Stimulated activated naive CD4-positive, alpha-beta T cell treated with Interleukin-2 at 50 U/mL for 16 hours (primary cell): ENCODE data around the gene SMIM10.
"Not testable (repeated sequence)": the region's sequence is repeated elsewhere in the genome, so short reads cannot be mapped to it uniquely, and the experiment has no call there.

Source experiments
- DNase-seq: peaks from one replicate; lab custom pipeline; 2025; lab: John Stamatoyannopoulos, UW

The SMIM10 gene

DNA sequence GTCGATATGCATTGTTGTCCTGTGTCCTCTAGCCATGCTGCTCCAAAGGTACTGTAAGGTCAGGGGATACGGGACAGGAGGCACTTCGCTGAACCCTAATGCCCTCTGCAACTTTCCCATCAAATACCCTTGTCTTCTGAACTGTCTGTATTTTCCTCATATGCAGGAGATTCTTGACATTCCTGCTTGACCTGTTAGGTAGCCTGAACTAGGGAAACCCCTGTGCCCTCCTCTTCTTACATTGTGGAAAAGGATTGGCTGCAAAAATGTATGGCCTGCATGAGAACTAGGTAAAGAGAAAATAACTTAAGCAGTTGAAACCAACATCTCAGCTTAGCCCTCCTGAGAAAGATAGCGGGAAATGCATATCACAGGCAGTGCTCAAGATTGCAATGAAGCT, 20.1 kb downstream of the SMIM10 start:
- DNase-seq, result no peak

DNA sequence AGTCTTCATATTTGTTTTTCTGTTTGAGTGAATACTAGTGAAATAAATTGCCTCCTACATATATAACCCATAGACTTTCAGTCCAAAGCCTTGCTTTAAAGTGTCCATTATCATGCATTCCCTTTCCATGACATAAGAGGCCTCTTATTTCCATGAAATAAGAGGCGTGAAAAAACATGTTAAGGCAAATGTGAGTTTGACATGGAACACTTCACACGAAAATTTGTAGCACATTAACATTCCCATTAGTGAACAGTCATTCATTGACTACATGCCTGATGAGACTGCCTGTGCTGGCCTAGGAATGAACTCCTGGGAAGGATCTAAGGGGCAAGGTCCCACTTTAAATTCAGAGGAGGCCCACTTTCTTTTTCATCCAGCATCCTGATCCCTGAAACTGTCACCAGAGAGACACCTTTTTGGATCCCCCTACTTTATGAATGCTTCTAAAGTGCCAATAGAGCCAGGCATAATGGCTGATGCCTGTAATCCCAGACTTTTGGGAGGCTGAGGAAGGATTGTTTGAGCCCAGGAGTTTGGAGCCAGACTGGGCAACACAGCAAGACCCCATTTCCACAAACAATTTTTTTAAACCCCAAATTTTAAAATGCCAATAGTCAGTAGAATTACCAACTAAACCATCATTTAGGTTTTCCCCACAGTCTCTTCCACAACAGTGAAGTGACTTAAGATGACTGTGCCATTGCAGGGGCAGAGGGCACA, 24.9 kb downstream of the SMIM10 start:
- no peak for DNase-seq

DNA sequence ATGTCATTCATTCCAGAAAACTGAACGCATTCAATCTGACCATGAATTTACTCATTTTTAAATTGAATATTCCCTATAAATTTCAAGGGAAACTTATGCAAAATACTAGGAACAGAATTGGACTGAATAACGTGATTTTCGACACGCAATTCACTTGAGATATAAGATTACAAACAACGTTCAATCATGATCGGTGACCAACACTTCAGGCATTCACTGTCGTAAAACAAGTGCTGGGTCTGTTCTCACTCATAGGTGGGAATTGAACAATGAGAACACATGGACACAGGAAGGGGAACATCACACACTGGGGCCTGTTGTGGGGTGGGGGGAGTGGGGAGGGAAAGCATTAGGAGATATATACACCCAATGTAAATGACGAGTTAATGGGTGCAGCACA, 29.1 kb downstream of the SMIM10 start:
- not testable (repeated sequence) for DNase-seq

DNA sequence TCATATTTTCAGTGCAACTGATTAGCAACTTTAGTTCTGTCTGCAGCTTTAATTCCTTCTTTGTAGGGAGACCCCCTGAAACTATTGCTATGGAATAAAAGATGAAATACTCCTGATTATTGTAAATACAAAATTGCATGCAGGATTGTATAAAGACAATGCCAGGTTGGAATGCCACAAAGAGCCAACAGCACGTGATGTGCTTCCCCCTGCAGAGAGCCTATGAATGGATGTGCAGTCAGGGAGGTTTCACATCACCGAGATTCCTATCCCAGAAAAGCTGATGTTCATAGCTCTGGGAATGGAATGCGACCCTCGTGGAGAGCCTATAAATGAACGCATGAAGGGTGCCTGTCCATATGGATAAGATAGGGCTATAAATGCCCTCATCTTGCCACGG, 33.0 kb downstream of the SMIM10 start:
- DNase-seq, result not testable (repeated sequence)

DNA sequence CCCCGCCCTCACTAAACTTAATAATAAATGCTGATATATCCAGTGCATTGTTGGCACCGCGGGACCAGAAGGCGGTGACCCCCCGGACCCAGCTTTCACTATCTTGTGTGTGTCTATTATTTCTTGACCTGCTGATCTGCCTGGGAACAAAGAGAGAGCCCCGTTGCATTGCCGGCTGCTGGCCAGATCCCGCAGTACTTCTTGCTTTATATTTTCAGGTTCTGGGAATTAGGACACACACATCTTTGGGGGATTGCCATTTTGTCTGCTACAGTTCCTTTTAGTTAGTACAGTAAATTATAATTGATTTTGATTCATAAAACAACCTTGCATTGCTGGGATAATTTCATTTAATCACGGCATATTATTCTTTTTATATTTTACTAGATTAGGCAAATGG, 33.7 kb downstream of the SMIM10 start:
- DNase-seq, result no peak

DNA sequence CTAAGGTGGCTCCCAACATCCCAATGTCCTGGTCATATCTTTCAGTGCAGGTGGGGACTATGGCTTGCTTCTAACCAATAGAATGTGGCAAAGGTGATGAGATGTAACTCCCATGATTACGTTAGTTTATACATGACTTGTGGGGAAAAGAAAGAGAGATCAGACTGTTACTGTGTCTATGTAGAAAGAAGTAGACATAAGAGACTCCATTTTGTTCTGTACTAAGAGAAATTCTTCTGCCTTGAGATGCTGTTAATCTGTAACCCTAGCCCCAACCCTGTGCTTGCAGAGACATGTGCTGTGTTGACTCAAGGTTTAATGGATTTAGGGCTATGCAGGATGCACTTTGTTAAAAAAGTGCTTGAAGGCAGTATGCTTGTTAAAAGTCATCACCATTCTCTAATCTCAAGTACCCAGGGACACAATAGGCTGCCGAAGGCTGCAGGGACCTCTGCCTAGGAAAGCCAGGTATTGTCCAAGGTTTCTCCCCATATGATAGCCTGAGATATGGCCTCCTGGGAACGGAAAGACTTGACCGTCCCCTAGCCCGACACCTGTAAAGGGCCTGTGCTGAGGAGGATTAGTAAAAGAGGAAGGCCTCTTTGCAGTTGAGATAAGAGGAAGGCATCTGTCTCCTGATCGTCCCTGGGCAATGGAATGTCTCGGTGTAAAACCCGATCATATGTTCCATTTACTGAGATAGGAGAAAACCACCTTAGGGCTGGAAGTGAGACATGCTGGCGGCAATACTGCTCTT, 39.6 kb downstream of the SMIM10 start:
- DNase-seq, result not testable (repeated sequence)

DNA sequence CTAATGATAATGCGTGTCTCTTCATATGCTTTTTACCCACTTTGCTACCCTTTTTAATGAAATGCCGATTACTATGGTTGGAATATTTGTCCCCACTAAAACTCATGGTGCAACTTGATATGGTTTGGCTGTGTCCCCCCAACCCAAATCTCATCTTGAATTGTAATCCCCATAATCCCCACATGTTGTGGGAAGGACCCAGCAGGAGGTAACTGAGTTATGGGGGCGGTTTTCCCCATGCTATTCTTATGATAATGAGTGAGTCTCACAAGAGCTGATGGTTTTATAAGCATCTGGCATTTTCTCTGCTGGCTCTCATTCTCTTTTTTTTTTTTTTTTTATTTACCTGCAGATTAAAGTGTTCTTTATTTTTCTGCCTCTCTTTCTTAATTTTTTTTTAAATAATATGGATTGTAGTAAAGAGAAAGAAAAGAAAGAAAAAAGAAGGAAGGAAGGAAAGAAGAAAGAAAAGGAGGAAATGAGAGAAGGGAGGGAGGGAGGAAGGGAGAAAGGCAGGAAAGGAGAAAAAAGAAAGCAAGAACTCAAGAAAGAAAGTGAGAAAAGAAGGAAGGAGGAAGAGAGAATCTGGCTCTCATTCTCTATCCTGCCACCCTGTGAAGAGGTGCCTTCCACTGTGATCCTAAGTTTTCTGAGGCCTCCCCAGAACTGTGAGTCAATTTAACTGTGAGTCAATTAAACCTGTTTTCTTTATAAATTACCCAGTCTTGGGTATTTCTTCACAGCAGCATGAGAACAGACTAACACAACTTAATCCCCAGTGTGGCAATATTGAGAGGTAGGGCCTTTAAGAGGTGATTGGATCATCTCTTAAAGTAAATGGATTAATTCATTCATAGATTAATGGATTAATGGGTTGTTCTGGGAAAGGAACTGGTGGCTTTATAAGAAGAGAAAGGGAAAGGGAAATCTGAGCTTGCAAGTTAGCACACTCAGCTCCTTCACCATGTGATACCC, 50.6 kb downstream of the SMIM10 start:
- DNase-seq, result not testable (repeated sequence)
